CD4-positive, alpha-beta T cell treated with Interleukin-2 at 100 ng/mL for 4 hours (primary cell): ENCODE data around the gene NCCRP1.
A peak's percentile ranks its signal among the peaks of the same experiment; 100 is the strongest.

Source experiments
- DNase-seq: peaks from one replicate; pipeline ENCODE4 v3.0.0-alpha.2; 2020; ENCODE audit warnings: low spot score

The NCCRP1 gene

GRCh38 chr19:39180749-39181148 lies 16.0 kb upstream of the NCCRP1 start:
- no peak for DNase-seq

DNA sequence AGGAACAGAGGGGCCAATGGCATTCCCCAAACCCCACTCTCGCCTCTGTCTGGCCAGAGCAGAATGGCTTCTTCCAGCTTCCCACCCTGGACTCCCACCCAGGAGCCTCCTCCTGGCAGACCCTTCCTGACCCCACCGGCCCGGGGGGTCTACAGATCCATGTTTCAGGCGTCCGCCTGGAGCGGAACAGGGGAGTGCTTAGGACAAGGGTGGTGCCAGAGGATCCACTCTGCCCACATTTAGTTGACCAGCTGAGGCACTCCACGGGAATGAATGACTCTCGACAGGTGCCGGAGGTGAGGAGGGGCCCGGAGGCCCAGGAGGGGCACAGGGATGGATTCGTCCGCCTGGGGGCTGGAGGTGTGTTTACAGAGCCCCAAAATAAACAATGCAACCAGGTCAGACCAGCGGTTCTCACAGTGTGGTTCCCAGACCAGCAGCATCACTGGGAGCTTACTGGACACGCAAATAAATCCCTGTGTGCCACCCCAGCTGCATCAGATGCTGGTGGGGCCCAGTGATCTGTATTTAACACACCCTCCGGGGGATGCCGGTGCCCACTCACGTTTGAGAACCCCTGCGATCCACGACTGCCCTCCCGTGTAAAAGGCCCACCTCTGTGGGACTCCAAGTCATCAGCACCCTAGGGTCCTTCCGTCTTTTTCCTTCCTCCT lies 15.1 kb upstream of the NCCRP1 start:
- DNase-seq: no peak

GRCh38 chr19:39182174-39182505 lies 14.6 kb upstream of the NCCRP1 start:
- no peak for DNase-seq

- no peak for DNase-seq
These were observed 13.7 kb upstream of the NCCRP1 start for GRCh38 chr19:39183104-39183503.

DNA sequence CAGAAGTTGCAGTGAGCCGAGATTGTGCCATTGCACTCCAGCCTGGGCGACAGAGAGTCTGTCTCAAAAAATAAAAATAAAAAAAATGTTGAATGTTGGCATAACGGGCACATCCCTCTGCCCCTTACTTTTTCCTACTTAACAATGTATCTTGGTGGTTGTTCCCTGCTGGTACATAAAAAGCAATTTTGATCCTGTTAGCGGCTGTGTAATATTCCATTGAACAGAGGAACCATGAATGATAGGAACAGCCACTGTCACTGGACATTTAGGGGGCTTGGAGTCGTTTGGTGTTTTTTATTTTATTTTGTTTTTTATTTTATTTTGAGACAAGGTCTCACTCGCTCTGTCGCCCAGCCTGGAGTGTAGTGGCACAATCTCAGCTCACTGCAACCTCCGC lies 10.4 kb upstream of the NCCRP1 start:
- DNase-seq: no peak

- no peak for DNase-seq
These were observed 9.2 kb upstream of the NCCRP1 start for GRCh38 chr19:39187552-39187943.

DNA sequence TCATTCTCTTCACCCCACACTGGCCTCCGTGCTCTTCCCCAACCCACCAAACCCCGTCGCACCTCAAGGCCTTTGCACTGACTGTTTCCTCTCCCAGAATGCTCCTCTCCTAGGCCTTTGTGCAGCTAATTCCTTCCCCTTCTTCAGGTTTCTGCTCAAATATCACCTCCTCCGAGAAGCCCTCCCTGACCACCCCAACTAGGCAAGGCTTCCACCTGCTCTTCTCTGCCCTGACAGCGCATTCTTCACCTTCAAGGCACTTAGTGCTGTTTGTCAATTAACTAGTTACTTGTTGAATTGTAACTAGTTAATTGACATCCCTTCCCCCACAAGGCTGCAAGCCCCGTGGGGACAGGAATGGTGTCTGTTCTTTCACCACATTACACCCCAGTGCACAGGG lies 7.8 kb upstream of the NCCRP1 start:
- DNase-seq: no peak

DNA sequence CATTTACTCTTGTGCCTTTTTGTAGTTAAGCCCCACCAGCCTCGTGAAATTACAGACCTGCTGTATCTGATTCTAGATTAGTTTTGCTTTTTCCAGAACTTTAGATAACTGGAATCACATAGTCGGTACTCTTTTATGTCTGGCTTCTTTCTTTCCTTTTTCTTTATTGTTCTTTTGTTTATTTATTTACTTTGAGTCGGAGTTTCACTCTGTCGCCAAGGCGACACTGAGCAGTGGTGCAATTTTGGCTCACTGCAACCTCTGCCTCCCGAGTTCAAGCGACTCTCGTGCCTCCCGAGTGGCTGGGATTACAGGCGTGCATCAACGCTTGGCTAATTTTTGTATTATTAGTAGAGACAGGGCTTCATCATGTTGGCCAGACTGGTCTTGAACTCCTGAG lies 6.0 kb upstream of the NCCRP1 start:
- DNase-seq: no peak

GRCh38 chr19:39192846-39193245 lies 3.9 kb upstream of the NCCRP1 start:
- no peak for DNase-seq

DNA sequence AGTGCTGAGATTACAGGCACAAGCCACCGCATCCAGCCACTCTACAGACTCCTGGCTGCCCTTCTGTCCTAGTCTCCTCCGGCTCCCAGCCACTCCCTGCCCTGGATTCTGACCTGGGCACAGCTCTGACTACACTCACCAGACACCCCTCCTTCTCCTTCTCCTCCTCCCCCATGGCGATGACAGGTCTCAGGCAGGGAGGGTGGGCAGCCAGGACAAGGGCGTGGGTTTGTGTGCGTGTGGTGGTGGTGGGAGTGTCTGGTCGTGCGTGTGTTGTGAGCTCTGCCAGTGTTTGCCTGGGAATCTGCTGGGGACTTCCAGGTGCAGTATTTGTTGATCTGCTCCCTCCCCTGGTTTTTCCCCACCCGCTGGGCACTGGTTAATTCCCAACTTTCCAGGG lies 3.0 kb upstream of the NCCRP1 start:
- DNase-seq: no peak

DNA sequence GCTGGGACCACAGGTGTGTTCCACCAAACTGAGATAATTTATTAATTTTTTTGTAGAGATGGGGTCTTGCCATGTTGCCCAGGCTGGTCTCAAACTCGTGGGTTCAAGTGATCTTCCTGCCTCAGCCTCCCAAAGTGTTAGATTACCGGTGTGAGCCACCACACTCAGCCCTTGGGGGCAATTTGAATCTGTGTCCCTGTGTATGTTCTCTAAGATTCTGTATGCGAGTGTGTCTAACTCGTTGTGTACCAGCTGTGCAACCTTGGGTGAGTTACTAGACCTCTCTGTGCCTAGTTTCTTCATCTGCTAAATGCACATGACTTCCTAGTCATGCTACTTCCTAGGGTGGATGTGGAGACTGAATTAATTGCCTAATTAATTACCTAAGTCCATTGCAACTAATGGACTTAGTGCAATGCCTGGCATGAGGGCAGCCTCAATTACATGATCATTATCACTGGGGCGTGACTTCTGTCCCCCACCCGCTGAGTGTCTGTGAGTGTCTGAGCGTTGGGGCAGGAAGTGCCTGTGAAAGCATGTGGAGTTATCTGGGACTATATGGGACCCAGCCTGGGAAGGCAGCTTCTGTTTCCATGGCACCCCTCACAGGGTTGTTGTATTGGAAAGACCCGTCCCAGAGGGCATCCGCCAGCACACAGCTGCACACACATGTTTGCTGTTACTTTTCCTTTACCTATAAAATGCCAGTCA lies 1.8 kb upstream of the NCCRP1 start:
- DNase-seq: no peak

DNA sequence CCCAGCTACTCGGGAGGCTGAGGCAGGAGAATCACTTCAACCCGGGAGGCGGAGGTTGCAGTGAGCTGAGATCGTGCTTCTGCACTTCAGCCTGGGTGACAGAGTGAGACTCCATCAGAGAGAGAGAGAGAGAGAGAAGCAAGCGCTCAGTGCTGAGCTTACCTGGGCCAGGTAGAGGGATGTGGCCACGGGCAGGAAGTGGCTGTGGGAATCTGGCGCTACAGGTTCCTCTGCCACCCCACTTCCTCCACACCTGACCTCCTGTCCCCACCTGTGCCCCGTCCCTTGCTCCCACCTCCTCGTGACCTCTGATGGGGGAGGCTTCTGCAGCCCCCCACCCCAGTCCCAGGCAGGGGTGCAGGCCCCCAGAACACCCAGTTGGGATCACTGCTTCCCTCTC lies 1.0 kb upstream of the NCCRP1 start:
- DNase-seq: peak; percentile 9

- DNase-seq: no peak
These were observed 444 bp upstream of the NCCRP1 start for GRCh38 chr19:39196320-39196719.

- DNase-seq: no peak
These were observed 1.0 kb downstream of the NCCRP1 start for GRCh38 chr19:39197808-39198207.

- no peak for DNase-seq
These were observed 2.3 kb downstream of the NCCRP1 start for GRCh38 chr19:39199025-39199424.

GRCh38 chr19:39200066-39200802 lies 3.5 kb downstream of the NCCRP1 start:
- DNase-seq: no peak

DNA sequence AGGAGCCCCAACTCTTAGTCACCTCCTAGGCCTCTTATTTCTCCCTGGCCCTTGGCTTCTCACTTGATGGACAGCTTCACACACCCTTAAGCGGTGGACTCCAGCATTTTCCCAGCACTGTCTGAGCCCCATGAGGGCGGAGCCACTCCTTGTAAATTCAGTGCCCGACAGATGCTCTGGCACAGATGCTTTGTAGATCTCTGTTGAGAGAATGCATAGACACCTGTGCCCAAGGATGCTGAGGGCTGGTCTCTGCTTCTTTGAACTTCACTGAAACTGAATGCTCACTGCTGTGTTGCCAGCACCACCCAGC lies 4.0 kb downstream of the NCCRP1 start:
- no peak for DNase-seq

DNA sequence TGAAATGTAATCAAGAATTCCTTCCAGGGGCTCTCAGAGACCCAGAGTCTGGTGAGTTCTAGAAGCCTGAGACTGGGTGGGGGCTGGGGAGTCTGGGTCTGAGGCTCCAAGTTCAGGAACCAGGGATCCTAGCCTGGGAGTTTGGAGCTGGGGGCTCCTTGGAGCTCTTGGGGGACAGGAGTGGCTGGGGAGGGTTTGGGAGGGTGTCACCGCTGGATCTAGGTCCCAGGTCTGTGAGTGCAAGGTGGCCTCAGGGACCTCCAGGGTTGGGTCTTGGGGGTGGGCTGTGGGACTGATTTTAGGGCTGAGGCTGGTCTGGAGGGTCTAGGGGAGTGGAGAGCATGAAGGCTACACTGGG lies 6.2 kb downstream of the NCCRP1 start:
- DNase-seq: no peak

DNA sequence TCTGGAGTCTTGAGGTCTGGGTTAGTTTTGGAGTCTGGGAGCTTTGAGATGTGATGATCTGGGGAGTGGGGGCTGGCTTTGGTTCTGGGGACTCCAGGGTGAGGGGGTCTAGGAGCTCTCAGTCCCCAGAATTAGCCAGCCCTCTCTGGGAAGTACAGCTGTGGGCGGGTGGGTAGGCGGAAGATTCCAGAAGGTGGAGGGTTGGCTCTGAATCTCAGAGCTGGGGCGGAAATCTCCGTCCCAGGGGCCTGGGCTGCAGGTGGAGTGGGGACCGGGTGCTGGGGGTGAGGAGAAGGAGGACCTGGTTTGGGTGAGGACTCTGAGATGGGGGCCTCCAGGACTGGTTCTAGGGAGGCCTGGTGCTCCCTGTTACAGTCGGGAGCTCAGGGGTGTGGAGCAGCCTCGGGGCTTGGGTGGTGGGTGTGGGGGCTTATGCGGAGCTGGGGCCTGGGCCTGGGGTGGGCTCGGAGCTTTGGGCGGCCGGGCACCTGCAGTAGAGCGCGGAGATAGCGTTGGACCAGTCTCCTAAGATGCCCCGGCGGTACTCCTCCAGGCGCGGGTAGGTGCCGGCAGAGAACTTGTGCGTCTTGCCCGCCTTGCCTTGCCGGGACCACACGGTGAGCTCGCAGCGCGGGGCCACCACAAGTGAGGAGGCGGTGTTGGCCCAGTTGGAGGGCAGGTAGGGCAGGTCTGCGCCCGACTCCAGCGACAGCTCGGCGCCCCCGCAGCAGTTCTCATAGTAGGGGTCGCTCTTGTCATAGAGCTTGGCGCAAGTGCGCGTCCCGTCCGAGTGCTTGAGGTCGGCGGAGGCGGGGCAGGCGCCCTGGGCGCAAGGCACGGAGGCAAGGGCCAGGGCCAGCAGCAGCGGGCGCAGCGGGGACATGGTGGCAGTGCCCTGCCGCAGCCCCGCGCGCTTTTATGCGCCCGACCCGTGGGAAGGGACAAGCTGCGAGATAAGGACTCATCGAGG lies 6.9 kb downstream of the NCCRP1 start, which contains the start of gene SYCN:
Gene SYCN (minus strand): TSS at position 892 of the 970 bp plus-strand sequence. CDS start 9 bp downstream, at position 883.
- no peak for DNase-seq

DNA sequence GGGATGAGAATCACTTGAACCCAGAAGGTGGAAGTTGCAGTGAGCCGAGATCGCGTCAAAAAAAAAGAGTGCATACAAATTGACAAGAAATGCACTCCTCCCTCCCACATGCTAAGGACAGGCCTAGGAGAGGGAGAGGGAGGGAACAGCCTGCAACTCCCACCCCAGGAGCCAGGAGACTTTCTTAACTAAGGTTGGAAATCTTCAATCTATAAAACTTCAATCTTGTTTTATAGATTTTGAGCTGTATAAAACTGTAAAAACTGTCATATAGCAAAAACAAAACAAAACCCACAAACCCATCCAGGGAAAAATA lies 8.6 kb downstream of the NCCRP1 start:
- no peak for DNase-seq

GRCh38 chr19:39206122-39206521 lies 9.4 kb downstream of the NCCRP1 start:
- DNase-seq: no peak

DNA sequence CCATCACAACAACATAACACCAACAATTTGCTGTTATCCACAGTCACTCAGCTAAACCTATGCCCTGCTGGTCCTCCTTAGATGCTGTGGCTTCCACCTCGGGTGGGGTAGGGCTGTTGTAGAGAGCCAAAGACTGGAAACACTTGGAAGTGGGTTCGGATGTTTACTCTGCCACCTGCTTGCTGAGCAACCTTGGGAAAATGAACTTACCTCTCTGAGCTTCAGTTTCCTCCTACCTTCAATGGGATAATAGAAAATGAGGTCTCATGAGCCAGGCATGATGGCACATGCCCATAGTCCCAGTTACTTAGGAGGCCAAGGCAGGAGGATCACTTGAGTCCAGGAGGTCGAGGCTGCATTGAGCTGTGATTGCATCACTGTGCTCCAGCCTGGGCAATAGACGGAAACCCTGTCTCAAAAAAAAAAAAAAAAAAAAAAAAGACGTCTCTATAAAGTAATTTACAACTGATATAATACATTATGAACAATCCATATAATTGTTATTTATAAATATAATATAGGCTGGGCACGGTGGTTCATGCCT lies 10.6 kb downstream of the NCCRP1 start:
- no peak for DNase-seq
